ENCODE measurements around the gene PDIA5.
A peak's percentile ranks its signal among the peaks of the same experiment; 100 is the strongest.

Gene PDIA5

DNA sequence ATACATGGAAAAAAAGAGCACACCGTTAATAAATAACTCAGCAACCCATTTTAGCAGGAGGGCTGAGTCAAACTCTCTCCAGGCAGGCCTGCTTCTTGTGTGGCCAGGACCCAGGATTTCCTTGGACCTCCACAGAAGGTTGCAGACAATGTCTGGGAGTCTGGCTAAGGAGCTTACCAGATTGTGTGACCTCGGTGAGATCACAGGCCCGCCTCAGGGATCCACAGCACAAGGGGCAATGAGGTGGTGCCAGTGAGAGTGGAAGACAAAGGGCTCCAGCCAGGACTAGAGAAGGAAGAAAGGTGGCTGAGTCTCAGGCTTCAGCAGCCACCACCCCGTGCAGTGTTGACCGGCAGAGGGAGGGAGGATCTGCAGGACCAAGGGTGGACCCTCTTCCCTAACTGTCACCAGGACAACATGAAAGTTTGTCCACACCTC lies 102.7 kb downstream of the PDIA5 start:
- DNase-seq (ENCODE audit: low read depth in 2 of 2) = no peak

GRCh38 chr3:123169930-123170329 lies 103.1 kb downstream of the PDIA5 start:
- no peak for DNase-seq (ENCODE audit: low read depth in 2 of 2)

- no peak for DNase-seq (ENCODE audit: low read depth in 2 of 2)
Observed at GRCh38 chr3:123180791-123181190, 114.0 kb downstream of the PDIA5 start.

DNA sequence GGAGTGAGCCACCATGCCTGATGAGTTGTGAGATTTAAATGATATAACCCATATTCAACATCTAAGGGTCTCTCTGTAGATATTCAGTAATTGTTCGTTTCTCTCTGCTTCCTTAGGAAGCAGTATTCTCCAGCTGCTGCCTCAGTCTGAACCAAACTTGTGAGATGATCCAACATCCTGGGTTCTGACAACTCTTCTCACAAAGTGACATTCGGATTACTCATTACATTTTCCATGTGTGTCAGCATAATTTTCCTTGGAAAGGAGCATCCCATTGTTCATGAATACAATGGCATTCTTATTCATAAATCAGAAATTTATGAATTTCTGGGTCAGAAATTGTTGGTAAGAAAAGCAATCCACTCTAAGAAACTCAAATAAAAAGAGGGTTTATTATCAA lies 119.9 kb downstream of the PDIA5 start:
- no peak for DNase-seq (ENCODE audit: low read depth in 2 of 2)

DNA sequence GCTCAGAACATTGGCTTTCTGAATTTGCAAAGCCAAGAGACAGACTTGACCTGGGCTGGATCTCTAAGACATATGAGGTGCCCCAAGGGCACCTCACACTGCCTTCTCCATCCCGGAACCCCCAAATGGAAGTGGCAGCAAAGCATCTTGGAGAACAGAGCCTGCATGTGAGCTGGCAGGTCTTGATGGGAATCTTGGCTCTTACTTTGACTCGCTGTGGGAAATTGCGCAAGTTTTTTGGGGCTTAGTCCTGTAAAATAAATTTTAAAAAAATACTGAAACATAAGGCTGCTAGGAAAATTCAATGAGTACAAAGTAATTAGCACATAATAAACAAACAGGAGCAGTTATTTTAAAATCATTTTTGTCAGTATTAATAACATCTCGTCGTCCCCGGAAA lies 121.2 kb downstream of the PDIA5 start:
- DNase-seq (ENCODE audit: low read depth in 2 of 2) = no peak

DNA sequence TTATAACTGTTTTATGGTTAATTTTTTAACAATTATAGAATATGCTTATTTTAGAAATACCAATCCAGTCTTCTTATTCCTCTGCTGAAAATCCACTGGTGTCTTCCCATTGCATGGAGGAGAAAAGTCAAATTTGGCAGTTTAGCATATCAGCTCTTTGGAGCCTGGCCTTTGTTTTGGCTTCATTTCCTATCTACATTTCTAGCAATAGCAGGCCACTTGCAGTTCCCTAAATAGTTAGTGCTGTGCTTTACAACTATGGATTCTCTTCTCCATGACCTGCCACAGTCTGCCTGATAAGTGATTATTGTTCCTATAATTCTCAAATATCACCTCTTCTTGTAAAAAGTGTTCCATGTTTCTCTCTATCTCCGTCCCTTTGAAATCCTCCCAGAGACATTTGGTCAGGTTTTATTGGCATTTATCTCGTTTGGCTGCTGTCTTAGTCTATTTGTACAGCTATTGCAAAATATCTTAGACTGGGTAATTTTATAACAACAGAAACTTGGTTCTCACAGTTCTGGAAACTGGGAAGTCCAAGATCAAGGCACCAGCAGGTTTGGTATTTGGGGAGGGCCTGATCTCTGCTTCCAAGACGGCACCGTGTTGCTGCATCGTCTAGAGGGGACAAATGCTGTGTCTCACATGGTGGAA lies 126.8 kb downstream of the PDIA5 start:
- no peak for DNase-seq (ENCODE audit: low read depth in 2 of 2)

GRCh38 chr3:123194552-123194951 lies 127.7 kb downstream of the PDIA5 start:
- DNase-seq (ENCODE audit: low read depth in 2 of 2) = no peak

DNA sequence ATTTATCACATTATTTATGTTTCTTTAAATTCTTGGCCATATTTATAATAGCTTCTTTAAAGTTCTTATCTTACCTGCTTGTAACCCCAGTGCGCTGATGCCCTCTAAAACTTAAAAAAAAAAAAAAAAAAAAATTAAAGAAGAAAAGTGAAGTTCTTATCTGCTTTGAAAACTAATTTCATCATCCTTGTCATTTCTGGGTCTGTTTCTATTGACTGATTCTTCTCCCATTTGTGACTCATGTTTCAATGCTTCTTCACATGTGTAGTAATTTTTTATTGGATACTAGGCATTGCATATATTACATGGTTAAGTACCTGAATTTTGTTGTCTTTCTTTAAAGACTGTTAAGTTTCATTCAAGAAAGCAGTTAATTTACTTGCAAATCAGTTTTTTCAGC lies 131.5 kb downstream of the PDIA5 start:
- no peak for DNase-seq (ENCODE audit: low read depth in 2 of 2)

DNA sequence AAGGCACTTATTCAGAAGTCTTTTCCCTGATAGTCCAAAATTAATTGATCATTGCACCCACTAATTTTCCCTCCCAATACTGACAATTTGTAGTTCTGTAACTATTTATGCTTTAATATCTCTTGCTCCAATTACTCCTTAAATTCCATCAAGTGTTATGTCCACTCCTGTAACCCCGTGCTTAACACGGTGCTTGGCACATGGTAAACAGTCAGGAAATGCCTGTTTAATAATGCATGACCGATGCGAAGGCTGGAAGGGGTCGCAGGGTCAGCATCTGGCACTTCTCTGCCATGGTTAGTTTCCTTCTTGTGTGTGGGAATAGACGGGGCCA lies 134.4 kb downstream of the PDIA5 start:
- DNase-seq (ENCODE audit: low read depth in 2 of 2) = no peak

- DNase-seq (ENCODE audit: low read depth in 2 of 2) = peak; percentile 91 to 94
Observed at GRCh38 chr3:123201557-123202427, 135.0 kb downstream of the PDIA5 start, which contains the start of gene SEC22A. TSS of gene SEC22A (plus strand) at chr3:123201943. CDS start at chr3:123209218, 7,275 bp downstream.

DNA sequence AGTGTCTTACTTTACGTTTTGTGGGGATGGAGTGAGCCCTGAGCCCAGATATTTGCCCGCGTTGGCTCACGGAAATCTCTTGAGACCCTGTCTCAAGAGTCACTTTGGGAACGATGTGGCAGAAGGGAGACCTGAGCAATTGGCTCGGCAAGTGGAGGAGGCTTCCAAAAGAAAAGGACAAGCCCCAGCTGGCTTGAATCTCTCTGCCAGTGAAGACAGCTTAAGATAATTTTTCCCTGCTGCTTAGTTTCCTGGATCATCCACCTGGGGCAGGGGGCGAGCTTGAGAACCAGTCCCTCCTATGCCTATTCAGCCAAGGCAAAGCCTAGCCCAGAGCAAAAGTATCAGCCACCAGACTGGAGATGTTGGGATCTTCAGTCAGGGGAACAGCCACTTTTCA lies 135.6 kb downstream of the PDIA5 start:
- no peak for DNase-seq (ENCODE audit: low read depth in 2 of 2)
